Subcutaneous adipose tissue (tissue), 4 donors: ENCODE data around the gene NKPD1. TPM values are rescaled to one million over a fixed set of nuclear protein-coding genes. Genes with fewer than 3 reads are reported as not detected.

Source experiments
- CTCF ChIP-seq: fragments of 450-650 bp; IDR thresholded peaks from one replicate; pipeline ENCODE4 v1.5.1; 2016; ENCODE audit warnings: low read depth, mild to moderate bottlenecking, control low read depth, antibody characterized with exemption, moderate library complexity
- total RNA-seq, 4 donors: library from RNA; depleted of rRNA; stranded (reverse); fragments of >200 nt; gene quantifications; one replicate each; pipeline ENCODE4 v1.1.0, GENCODE V29; 2016

Gene NKPD1
- total RNA-seq, 4 donors from 2014 or later, result 0.17 TPM; not detected in 3

- no peak for TF ChIP-seq CTCF
Observed at GRCh38 chr19:45159210-45159970, 1.4 kb downstream of the NKPD1 start.

GRCh38 chr19:45158503-45159209 is 2.1 kb downstream of the NKPD1 start:
- no peak for TF ChIP-seq CTCF

- no peak for TF ChIP-seq CTCF
Observed at GRCh38 chr19:45156751-45157150, 4.0 kb downstream of the NKPD1 start.

- TF ChIP-seq CTCF, result no peak
Observed at GRCh38 chr19:45156011-45156630, 4.7 kb downstream of the NKPD1 start.

GRCh38 chr19:45154064-45154827 is 6.5 kb downstream of the NKPD1 start:
- TF ChIP-seq CTCF, result no peak

- no peak for TF ChIP-seq CTCF
Observed at GRCh38 chr19:45153339-45154063, 7.3 kb downstream of the NKPD1 start.
